H1 (cell line): Measurements from ENCODE around the gene RNF168.
"Not testable (repeated sequence)": the region's sequence is repeated elsewhere in the genome, so short reads cannot be mapped to it uniquely, and the experiment has no call there.

Experiments used
- CEBPB ChIP-seq: IDR thresholded peaks from 2 replicates; pipeline ENCODE4 v1.6.1; 2012; ENCODE audit warnings: low read depth, low read length
- CTCF ChIP-seq, 3 experiments: IDR thresholded peaks; 1 replicate in 2 of 3; 2 replicates in 1 of 3; pipeline versions ENCODE4 v1.5.1 to v1.6.1; 2011; ENCODE audit warnings: low read length in 3 of 3, mild to moderate bottlenecking in 3 of 3, inconsistent platforms in 2 of 3, low read depth in 1 of 3, moderate library complexity in 1 of 3; ENCODE audit not compliant: insufficient read depth in 1 of 3; ENCODE audit errors: control extremely low read depth in 1 of 3
- GTF2F1 ChIP-seq: IDR thresholded peaks from 2 replicates; pipeline ENCODE4 v1.6.1; 2012; ENCODE audit warnings: low read depth, low read length, improper control_type of control experiment, borderline replicate concordance
- KDM1A ChIP-seq: fragments of 200-600, 300-600 bp; sonication (generic); IDR thresholded peaks from 2 replicates; pipeline ENCODE4 v1.7.1; 2016; ENCODE audit warnings: mild to moderate bottlenecking, low read length, borderline replicate concordance
- MAX ChIP-seq: IDR thresholded peaks from 2 replicates; pipeline ENCODE4 v1.6.1; 2012; ENCODE audit warnings: inconsistent platforms
- POLR2A ChIP-seq, 2 experiments: IDR thresholded peaks; 1 replicate in 1 of 2; 2 replicates in 1 of 2; pipeline ENCODE4 v1.6.1; 2011; ENCODE audit warnings: low read depth in 2 of 2, low read length in 2 of 2, mild to moderate bottlenecking in 2 of 2; ENCODE audit errors: control extremely low read depth in 1 of 2
- POLR2AphosphoS5 ChIP-seq: IDR thresholded peaks from 2 replicates; pipeline ENCODE4 v1.6.1; 2011; ENCODE audit warnings: low read depth, low read length
- SUZ12 ChIP-seq: fragments of 200-600 bp; sonication (generic); IDR thresholded peaks from 2 replicates; pipeline ENCODE4 v1.6.1; 2012; ENCODE audit warnings: mild to moderate bottlenecking, inconsistent platforms, low read length, moderate library complexity, mixed read lengths
- TEAD4 ChIP-seq: IDR thresholded peaks from 2 replicates; pipeline ENCODE4 v1.6.1; 2012; ENCODE audit warnings: low read depth, low read length, inconsistent platforms, mixed read lengths
- TF ChIP-seq, protein P1 (sequence below): IDR thresholded peaks from 2 replicates; pipeline ENCODE4 v1.6.1; 2011; ENCODE audit warnings: low read length, improper control_type of control experiment

- TF ChIP-seq CTCF (IDR thresholded peaks at IDR 0.05; ENCODE audit: control extremely low read depth in 1 of 3, insufficient read depth in 1 of 3, low read depth in 1 of 3, low read length in 3 of 3); POLR2AphosphoS5; CEBPB; SUZ12; KDM1A; GTF2F1; POLR2A (IDR thresholded peaks at IDR 0.05; ENCODE audit: control extremely low read depth in 1 of 2, low read depth in 2 of 2, low read length in 2 of 2); MAX; TEAD4: not testable (repeated sequence)
- TF ChIP-seq, protein P1, sequence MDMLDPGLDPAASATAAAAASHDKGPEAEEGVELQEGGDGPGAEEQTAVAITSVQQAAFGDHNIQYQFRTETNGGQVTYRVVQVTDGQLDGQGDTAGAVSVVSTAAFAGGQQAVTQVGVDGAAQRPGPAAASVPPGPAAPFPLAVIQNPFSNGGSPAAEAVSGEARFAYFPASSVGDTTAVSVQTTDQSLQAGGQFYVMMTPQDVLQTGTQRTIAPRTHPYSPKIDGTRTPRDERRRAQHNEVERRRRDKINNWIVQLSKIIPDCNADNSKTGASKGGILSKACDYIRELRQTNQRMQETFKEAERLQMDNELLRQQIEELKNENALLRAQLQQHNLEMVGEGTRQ: not testable (repeated sequence)
Measured at GRCh38 chr3:196511646-196512425, 8.3 kb upstream of the RNF168 start.
